GM13977 (cell line): ENCODE results near the gene CCDC134.

Source experiments
- DNase-seq: peaks from one replicate; pipeline ENCODE4 v3.0.0; 2012; ENCODE audit warnings: low spot score
- CTCF ChIP-seq: IDR thresholded peaks from 2 replicates; pipeline ENCODE4 v1.5.1; 2012; ENCODE audit warnings: mild to moderate bottlenecking, control low read depth; ENCODE audit not compliant: insufficient read depth; ENCODE audit errors: extremely low read depth, missing control alignments
- in situ Hi-C: fragments of 300-500 bp; cut with MboI; formaldehyde crosslinking; loops from one replicate; pipeline ENCODE4 v1.12.0; 2022; ENCODE audit warnings: low sequenced_read_pairs, low pct_unique_long_range_greater_than_20kb, mixed read lengths, inconsistent platforms; ENCODE audit not compliant: unreplicated experiment

CCDC134 gene

GRCh38 chr22:41836551-41836950 lies 36.1 kb downstream of the CCDC134 start:
- DNase-seq = no peak
- in situ Hi-C loops = loop anchor here (10.0 kb wide), 1 partner anchor 108 kb away; the partner anchor contains the start of gene CENPM
- no peak for TF ChIP-seq CTCF

DNA sequence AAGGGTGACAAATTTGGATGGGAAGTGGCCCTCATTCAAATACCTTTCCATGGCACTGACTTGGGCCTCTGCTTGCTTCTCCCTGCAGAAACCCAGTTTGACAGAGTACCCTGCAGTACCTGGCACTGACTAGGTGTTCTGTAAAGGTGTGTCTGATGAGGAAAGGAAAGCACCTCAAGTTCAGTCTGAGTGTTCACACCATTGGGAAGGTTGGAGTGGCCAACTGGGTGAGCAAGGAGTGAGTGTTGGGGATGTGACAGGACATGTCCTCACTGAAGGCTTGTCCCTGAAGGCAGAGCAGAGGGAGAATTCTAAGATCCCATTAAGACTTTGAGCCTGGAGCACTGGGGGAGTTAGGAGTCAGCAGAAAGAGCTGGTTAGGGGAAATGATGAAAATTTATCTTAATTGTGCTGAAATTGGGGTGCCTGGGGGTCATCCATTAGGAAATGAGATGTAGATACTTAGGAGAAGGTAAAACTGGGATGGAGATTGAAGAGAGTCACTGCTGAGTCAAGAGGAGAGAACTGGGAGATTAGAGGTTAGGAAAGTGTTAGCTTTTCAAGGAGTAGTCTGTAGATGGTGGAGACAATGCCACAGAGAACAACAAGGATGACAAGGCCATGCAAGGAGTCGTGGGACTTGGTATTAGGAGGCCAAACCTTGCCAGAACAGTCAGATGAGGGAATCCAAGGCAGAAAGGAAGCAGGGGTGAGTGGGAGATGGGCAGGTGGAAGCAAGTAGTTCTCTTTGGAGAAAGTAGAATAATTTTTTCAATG lies 38.6 kb downstream of the CCDC134 start:
- in situ Hi-C loops = loop anchor here (10.0 kb wide), 1 partner anchor 106 kb away; the partner anchor contains the start of gene CENPM

DNA sequence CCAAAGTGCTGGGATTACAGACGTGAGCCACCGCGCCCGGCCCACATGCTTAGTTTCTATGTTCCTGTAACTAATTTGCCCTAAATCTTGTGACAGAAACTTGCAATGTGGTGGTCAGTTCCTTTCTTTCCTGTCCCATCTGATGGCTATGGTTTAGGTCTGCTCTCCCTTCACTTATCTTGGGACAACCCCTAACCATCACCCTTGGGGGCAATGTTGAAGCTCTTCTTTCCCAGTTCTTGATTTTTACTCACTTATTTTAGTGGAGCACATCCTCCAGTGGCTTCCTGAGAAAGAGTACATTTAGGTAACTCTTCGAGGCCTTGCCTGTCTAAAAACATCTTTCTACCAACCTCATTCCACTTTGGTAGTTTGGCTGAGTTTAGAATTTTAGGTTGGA lies 39.7 kb downstream of the CCDC134 start:
- in situ Hi-C loops = no loop called here
- TF ChIP-seq CTCF = no peak
- DNase-seq = no peak

More for the DNA sequence above, 38.6 kb downstream of the CCDC134 start:
- DNase-seq = no peak
- no peak for TF ChIP-seq CTCF

- TF ChIP-seq CTCF = no peak
- no peak for DNase-seq
- in situ Hi-C loops = no loop called here
Measured at GRCh38 chr22:41841085-41841712, 40.7 kb downstream of the CCDC134 start.

DNA sequence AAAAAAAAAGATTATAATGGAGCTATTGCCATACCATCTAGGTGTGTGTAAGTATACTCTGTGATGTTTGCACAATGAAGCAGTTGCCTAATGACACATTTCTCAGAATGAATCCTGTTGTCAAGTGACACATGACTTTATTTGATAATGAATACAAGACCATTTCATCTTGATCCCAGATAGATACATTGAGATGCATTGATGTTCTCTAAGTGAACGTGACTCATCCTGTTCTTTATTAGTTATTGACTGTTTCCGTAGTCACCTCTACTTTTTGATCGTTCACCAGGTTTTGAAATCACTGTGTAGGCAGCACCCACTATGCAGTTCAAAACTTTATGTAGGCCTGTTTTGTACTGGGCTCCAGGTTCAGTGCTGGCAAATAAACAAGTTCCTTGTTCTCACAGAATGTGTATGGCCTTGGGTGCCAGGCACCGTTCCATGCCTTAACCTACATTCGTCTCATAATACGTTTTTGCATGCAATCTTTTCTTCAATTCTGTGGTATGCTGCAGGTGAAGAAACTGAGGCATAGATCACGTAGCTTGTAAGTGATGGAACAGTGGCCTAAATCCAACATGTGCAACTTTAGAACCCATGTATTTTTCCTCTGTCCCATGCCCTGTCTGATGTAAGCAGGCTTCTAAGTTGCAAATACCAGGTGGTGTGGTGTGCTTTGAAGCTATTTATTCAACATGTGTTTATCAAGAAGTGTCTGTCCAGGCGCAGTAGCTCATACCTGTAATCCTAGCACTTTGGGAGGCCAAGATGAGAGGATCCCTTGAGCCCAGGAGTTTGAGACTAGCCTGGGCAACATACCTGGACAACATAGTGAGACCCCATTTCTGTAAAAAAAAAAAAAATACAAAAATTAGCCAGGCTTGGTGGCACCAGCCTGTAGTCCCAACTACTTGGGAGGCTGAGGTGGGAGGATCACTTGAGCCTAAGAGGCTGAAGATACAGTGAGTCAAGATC lies 42.8 kb downstream of the CCDC134 start:
- DNase-seq = no peak
- TF ChIP-seq CTCF = no peak
- in situ Hi-C loops = no loop called here

DNA sequence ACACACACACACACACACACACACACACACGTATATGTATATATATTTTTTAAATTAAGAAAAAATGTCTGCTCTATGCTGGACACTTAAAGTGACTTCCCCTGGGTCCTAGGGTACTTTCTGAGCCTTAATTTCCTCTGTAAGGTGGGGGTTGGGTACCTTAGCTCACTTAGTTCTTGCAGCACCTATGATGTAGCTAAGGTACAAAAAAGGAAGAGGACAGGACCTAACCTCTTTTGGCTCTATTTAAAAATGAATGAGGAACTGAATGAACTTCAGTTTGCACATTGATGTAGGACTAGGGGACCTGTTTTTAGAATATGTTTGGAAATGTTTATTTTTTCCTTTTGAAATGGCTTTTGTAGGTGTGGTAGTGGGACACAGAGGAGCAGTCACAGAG lies 43.6 kb downstream of the CCDC134 start:
- no peak for DNase-seq
- no peak for TF ChIP-seq CTCF
- in situ Hi-C loops = no loop called here
